ENCODE data around the gene LMTK3. TPM values are rescaled to one million over a fixed set of nuclear protein-coding genes. Genes with fewer than 3 reads are reported as not detected.

Gene LMTK3
- total and polyA plus RNA-seq, 2 of the 4 experiments (the other 2 are of a cell fraction), result 0.18 to 0.87 TPM

DNA sequence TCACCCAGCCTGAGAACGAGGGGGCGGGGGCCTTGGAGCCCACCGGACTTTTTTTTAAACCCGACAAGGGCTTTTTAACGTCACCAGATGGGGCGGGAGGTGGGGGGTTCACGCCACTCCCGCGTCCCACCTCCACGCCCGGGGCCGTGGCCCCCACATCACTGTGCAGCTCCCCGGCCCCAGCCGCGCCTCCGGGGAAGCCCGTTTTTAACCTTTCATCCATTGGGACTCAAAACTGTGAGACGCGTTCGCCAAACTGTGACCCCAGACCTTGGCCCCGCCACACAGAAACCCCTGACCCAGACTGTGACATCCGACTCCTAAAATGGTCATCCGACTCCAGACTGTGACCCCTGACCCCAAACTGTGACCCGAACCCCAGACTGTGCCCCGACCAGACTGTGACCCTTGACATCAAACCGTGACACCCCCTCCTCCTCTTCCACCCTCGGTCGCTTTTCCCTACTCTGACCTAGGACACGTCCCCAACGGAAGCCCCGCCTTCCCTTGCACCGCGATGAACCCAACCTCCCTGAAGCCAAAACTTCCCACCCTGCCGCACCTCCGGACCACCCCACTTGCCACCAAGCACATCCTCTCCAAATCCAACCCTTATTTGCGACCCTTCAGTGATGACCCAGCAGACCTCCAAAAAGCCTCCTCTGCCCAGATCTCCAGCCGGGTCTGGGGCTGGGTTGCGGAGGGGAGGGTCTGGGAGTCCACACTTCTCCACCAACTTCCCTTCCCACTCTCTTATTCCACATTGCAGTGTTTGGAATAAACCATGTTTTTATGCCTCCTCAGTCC, 67.3 kb downstream of the LMTK3 start:
- in situ Hi-C loops (cut with MboI; ENCODE audit: low sequenced_read_pairs), result no loop called here
- H3K79me1 ChIP-seq (ENCODE audit: low read depth in 1 of 2, low read length in 2 of 2), result peaks cover 7 to 24% of the 10 kb centered on the region in 2 experiments
- H3K18ac ChIP-seq (ENCODE audit: low read depth, low read length), result 0 out of 2 replicates have a peak overlapping the region, but pooled peaks have one; percentile 33
- POLR2A ChIA-PET (ENCODE audit: unreplicated experiment), result no interaction called here
- H2BK15ac ChIP-seq (ENCODE audit: low read depth, low read length), result no peak overlapping the region
- peak overlapping the region; percentile 53; the same call in 1 of the 2 replicates for H2AK5ac ChIP-seq (ENCODE audit: low read depth, low read length)
- peak overlapping the region; percentile 75 for H2AK9ac ChIP-seq (replicated peaks; ENCODE audit: low read depth, low read length, poor library complexity)
- H3K9ac ChIP-seq (ENCODE audit: low read depth, low read length), result peak overlapping the region; percentile 15; the same call in 1 of the 2 replicates
- H3K4me3 ChIP-seq (ENCODE audit: insufficient read depth, low read depth, low read length), result peak overlapping the region; percentile 53
- CTCF ChIA-PET, result interaction anchor here (0.7 to 1.5 kb wide), 5 partner anchors 16 to 131 kb away, joined by 3 to 4 read pairs (median 3); no protein-coding TSS in a partner anchor
- peak overlapping the region; percentile 68 for H3K4me2 ChIP-seq (ENCODE audit: low read depth, low read length)
- peaks cover 3% of the 10 kb centered on the region; the same call in 1 of the 2 replicates for H3K36me3 ChIP-seq (ENCODE audit: control insufficient read depth, insufficient read depth, low read length)
- dilution Hi-C loops (cut with HindIII; ENCODE audit: low sequenced_read_pairs, unreplicated experiment), result no loop called here
- DNase-seq (no peak), ATAC-seq (ENCODE audit: low read depth) (no peak)
- no peak overlapping the region for H2BK5ac ChIP-seq (ENCODE audit: low read depth, low read length, poor library complexity, severe bottlenecking)
- peak overlapping the region; percentile 41; the same call in 1 of the 2 replicates for H3K4ac ChIP-seq (ENCODE audit: low read depth, low read length)
- H3K9me3 ChIP-seq (ENCODE audit: control insufficient read depth, insufficient read depth, low read length), result no peaks in the 10 kb centered on the region
- H4K91ac ChIP-seq (ENCODE audit: insufficient read depth, low read depth, low read length), result no peak overlapping the region; the same call in 1 of the 2 replicates
- H2BK20ac ChIP-seq (ENCODE audit: low read depth, low read length), result no peak overlapping the region
- no peaks in the 10 kb centered on the region for H4K20me1 ChIP-seq (ENCODE audit: insufficient read depth, low read length)
- H3K27me3 ChIP-seq (ENCODE audit: control insufficient read depth, insufficient read depth, low read length), result peaks cover 19% of the 10 kb centered on the region
- H2BK120ac ChIP-seq (ENCODE audit: low read depth, low read length), result no peak overlapping the region
- H3K56ac ChIP-seq (ENCODE audit: extremely low read depth, insufficient read depth, low read length), result no peak overlapping the region
- 10% methylated on average over 10 of the region's 38 CpGs; no CpG with 5 or more reads in 1 of the 2 experiments for WGBS, 2 experiments (ENCODE audit: extremely low coverage in 2 of 2, insufficient read length in 1 of 2)
- no TSS peak for BruUV-seq (replicated peaks)
- H2AFZ ChIP-seq (replicated peaks; ENCODE audit: low read length, poor library complexity), result peak overlapping the region; percentile 96
- H3K23ac ChIP-seq (ENCODE audit: low read depth, low read length), result 0 out of 2 replicates have a peak overlapping the region, but pooled peaks have one; percentile 15
- no peak for TF ChIP-seq RCOR1 (IDR thresholded peaks at IDR 0.05; ENCODE audit: insufficient replicate concordance, low read length)
- no peak for TF ChIP-seq MXI1 (IDR thresholded peaks at IDR 0.05; ENCODE audit: borderline replicate concordance, low read depth, low read length)
- TF ChIP-seq MAFK (IDR thresholded peaks at IDR 0.05; ENCODE audit: low read depth, low read length), result no peak
- TF ChIP-seq, protein P1, sequence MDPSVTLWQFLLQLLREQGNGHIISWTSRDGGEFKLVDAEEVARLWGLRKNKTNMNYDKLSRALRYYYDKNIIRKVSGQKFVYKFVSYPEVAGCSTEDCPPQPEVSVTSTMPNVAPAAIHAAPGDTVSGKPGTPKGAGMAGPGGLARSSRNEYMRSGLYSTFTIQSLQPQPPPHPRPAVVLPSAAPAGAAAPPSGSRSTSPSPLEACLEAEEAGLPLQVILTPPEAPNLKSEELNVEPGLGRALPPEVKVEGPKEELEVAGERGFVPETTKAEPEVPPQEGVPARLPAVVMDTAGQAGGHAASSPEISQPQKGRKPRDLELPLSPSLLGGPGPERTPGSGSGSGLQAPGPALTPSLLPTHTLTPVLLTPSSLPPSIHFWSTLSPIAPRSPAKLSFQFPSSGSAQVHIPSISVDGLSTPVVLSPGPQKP (IDR thresholded peaks at IDR 0.05; ENCODE audit: borderline replicate concordance, low read depth, low read length), result no peak
- no peak for TF ChIP-seq NFE2L2 (IDR thresholded peaks at IDR 0.05; ENCODE audit: low read depth, low read length)
- no peak for TF ChIP-seq RFX5 (IDR thresholded peaks at IDR 0.05; ENCODE audit: low read depth, low read length)
- TF ChIP-seq, protein P2, sequence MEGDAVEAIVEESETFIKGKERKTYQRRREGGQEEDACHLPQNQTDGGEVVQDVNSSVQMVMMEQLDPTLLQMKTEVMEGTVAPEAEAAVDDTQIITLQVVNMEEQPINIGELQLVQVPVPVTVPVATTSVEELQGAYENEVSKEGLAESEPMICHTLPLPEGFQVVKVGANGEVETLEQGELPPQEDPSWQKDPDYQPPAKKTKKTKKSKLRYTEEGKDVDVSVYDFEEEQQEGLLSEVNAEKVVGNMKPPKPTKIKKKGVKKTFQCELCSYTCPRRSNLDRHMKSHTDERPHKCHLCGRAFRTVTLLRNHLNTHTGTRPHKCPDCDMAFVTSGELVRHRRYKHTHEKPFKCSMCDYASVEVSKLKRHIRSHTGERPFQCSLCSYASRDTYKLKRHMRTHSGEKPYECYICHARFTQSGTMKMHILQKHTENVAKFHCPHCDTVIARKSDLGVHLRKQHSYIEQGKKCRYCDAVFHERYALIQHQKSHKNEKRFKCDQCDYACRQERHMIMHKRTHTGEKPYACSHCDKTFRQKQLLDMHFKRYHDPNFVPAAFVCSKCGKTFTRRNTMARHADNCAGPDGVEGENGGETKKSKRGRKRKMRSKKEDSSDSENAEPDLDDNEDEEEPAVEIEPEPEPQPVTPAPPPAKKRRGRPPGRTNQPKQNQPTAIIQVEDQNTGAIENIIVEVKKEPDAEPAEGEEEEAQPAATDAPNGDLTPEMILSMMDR (conservative IDR thresholded peaks at IDR 0.05; ENCODE audit: low read depth, low read length), result no peak
- TF ChIP-seq FOS (IDR thresholded peaks at IDR 0.05; ENCODE audit: low read depth, low read length), result no peak
- no peak for TF ChIP-seq CEBPB (IDR thresholded peaks at IDR 0.05; ENCODE audit: low read depth, low read length)
- no peak for TF ChIP-seq MAZ (IDR thresholded peaks at IDR 0.05; ENCODE audit: borderline replicate concordance, low read depth, low read length)
- intact Hi-C loops (cut with micrococcal nuclease), result no loop called here
- H4K5ac ChIP-seq (ENCODE audit: low read depth, low read length), result peak overlapping the region; percentile 88
- H3K14ac ChIP-seq (replicated peaks; ENCODE audit: low read depth, low read length), result peak overlapping the region; percentile 42; the same call in 1 of the 2 replicates
- no peak overlapping the region for H3K27ac ChIP-seq (ENCODE audit: insufficient read depth, low read length)
- H3K4me1 ChIP-seq (ENCODE audit: control insufficient read depth, insufficient read depth, low read length), result peaks cover 8% of the 10 kb centered on the region
- H4K8ac ChIP-seq (ENCODE audit: low read depth in 2 of 2, low read length in 2 of 2), result peak overlapping the region; percentile 55 to 67; a peak in 3 of 4 replicates
- H3K9me1 ChIP-seq (ENCODE audit: insufficient read depth, low read length), result peaks cover 4% of the 10 kb centered on the region

Data from IMR-90 (cell line).